IgD-negative memory B cell (primary cell): ENCODE data around the gene PI4KA. TPM values are rescaled to one million over a fixed set of nuclear protein-coding genes. Genes with fewer than 3 reads are reported as not detected.
"Not testable (repeated sequence)": the region's sequence is repeated elsewhere in the genome, so short reads cannot be mapped to it uniquely, and the experiment has no call there.

Source experiments
- H3K27ac Mint-ChIP-seq, 3 donors: one replicate each; pipeline ENCODE4 v1.8.0; 2020 to 2022; ENCODE audit warnings: mild to moderate bottlenecking in 3 of 3, mixed read lengths in 3 of 3, moderate library complexity in 1 of 3
- H3K27me3 Mint-ChIP-seq: one replicate; pipeline ENCODE4 v1.8.0; 2021; ENCODE audit warnings: mixed read lengths
- H3K36me3 Mint-ChIP-seq: one replicate; pipeline ENCODE4 v1.8.0; 2020; ENCODE audit warnings: mild to moderate bottlenecking, mixed read lengths
- H3K4me1 Mint-ChIP-seq, 3 donors: one replicate each; pipeline ENCODE4 v1.8.0; 2020 to 2022; ENCODE audit warnings: mixed read lengths in 3 of 3, mild to moderate bottlenecking in 1 of 3
- H3K4me3 Mint-ChIP-seq, 4 donors: one replicate each; pipeline ENCODE4 v1.8.0; 2020 to 2022; ENCODE audit warnings: mild to moderate bottlenecking in 4 of 4, mixed read lengths in 4 of 4, moderate library complexity in 3 of 4
- H3K9me3 Mint-ChIP-seq, 3 donors: one replicate each; pipeline ENCODE4 v1.8.0; 2020 to 2021; ENCODE audit warnings: mixed read lengths in 3 of 3, mild to moderate bottlenecking in 1 of 3
- polyA plus RNA-seq: library from polyadenylated mRNA; unstranded; fragments of 300-500 nt; fragmentation: Illumina TruSeq; gene quantifications from one replicate; pipeline ENCODE4 v1.2.3, GENCODE V29; 2021

Gene PI4KA
- polyA plus RNA-seq, 1 donor from 2014 or later: 43.4 TPM

GRCh38 chr22:20843501-20843900 lies 15.1 kb downstream of the PI4KA start:
- H3K4me3 Mint-ChIP-seq: peak overlapping the region in 1 of 4 donors; percentile 3

GRCh38 chr22:20840646-20841371 lies 17.8 kb downstream of the PI4KA start:
- H3K27ac Mint-ChIP-seq: no peak overlapping the region
- no peak overlapping the region for H3K4me3 Mint-ChIP-seq
- peaks cover 26 to 35% (median 30%) of the 10 kb centered on the region in 3 donors for H3K4me1 Mint-ChIP-seq
- H3K36me3 Mint-ChIP-seq: peaks cover 1% of the 10 kb centered on the region
- no peaks in the 10 kb centered on the region for H3K27me3 Mint-ChIP-seq
- H3K9me3 Mint-ChIP-seq: no peaks in the 10 kb centered on the region

More at GRCh38 chr22:20843501-20843900, 15.1 kb downstream of the PI4KA start:
- no peak overlapping the region for H3K27ac Mint-ChIP-seq
- no peaks in the 10 kb centered on the region for H3K9me3 Mint-ChIP-seq
- peaks cover 29 to 38% (median 29%) of the 10 kb centered on the region in 3 donors for H3K4me1 Mint-ChIP-seq
- H3K27me3 Mint-ChIP-seq: no peaks in the 10 kb centered on the region
- H3K36me3 Mint-ChIP-seq: peaks cover 1% of the 10 kb centered on the region

GRCh38 chr22:20839837-20840645 lies 18.6 kb downstream of the PI4KA start:
- no peaks in the 10 kb centered on the region for H3K27me3 Mint-ChIP-seq
- no peak overlapping the region for H3K4me3 Mint-ChIP-seq
- H3K36me3 Mint-ChIP-seq: no peaks in the 10 kb centered on the region
- peaks cover 26 to 34% (median 30%) of the 10 kb centered on the region in 3 donors for H3K4me1 Mint-ChIP-seq
- no peaks in the 10 kb centered on the region for H3K9me3 Mint-ChIP-seq
- H3K27ac Mint-ChIP-seq: no peak overlapping the region

- not testable (repeated sequence) for H3K27ac Mint-ChIP-seq, H3K9me3 Mint-ChIP-seq, H3K4me3 Mint-ChIP-seq, H3K27me3 Mint-ChIP-seq, H3K36me3 Mint-ChIP-seq
- peaks cover 24 to 31% (median 30%) of the 10 kb centered on the region in 3 donors for H3K4me1 Mint-ChIP-seq
Observed at GRCh38 chr22:20839354-20839753, 19.3 kb downstream of the PI4KA start.

- H3K4me3 Mint-ChIP-seq: no peak overlapping the region
- H3K27me3 Mint-ChIP-seq: no peaks in the 10 kb centered on the region
- H3K36me3 Mint-ChIP-seq: peaks cover 2% of the 10 kb centered on the region
- peaks cover 20 to 24% (median 22%) of the 10 kb centered on the region in 3 donors for H3K4me1 Mint-ChIP-seq
- no peak overlapping the region for H3K27ac Mint-ChIP-seq
- no peaks in the 10 kb centered on the region for H3K9me3 Mint-ChIP-seq
Observed at GRCh38 chr22:20836987-20837823, 21.4 kb downstream of the PI4KA start.

- peaks cover 2% of the 10 kb centered on the region for H3K36me3 Mint-ChIP-seq
Observed at GRCh38 chr22:20834725-20835124, 23.9 kb downstream of the PI4KA start.

GRCh38 chr22:20834206-20834605 lies 24.4 kb downstream of the PI4KA start:
- Mint-ChIP-seq H3K27me3 (no peaks in the 10 kb centered on the region), H3K36me3 (peaks cover 2% of the 10 kb centered on the region), H3K4me3 (no peak overlapping the region), H3K9me3 (no peaks in the 10 kb centered on the region), H3K4me1 (peaks cover 6 to 8% (median 7%) of the 10 kb centered on the region in 3 donors), H3K27ac (no peak overlapping the region)

More at GRCh38 chr22:20834725-20835124, 23.9 kb downstream of the PI4KA start:
- H3K4me1 Mint-ChIP-seq: peaks cover 6 to 8% (median 8%) of the 10 kb centered on the region in 3 donors
- no peaks in the 10 kb centered on the region for H3K27me3 Mint-ChIP-seq
- H3K4me3 Mint-ChIP-seq: no peak overlapping the region
- H3K27ac Mint-ChIP-seq: no peak overlapping the region
- no peaks in the 10 kb centered on the region for H3K9me3 Mint-ChIP-seq

GRCh38 chr22:20833225-20833665 lies 25.4 kb downstream of the PI4KA start:
- no peak overlapping the region for H3K4me3 Mint-ChIP-seq
- no peak overlapping the region for H3K27ac Mint-ChIP-seq
- H3K36me3 Mint-ChIP-seq: peaks cover 2% of the 10 kb centered on the region
- peaks cover 2 to 3% (median 3%) of the 10 kb centered on the region in 3 donors for H3K4me1 Mint-ChIP-seq
- H3K9me3 Mint-ChIP-seq: no peaks in the 10 kb centered on the region
- H3K27me3 Mint-ChIP-seq: no peaks in the 10 kb centered on the region

GRCh38 chr22:20829491-20830134 lies 29.0 kb downstream of the PI4KA start:
- H3K36me3 Mint-ChIP-seq: peaks cover 6% of the 10 kb centered on the region

GRCh38 chr22:20826373-20827152 lies 32.0 kb downstream of the PI4KA start:
- H3K27ac Mint-ChIP-seq, H3K36me3 Mint-ChIP-seq, H3K4me3 Mint-ChIP-seq: not testable (repeated sequence)

More at GRCh38 chr22:20829491-20830134, 29.0 kb downstream of the PI4KA start:
- Mint-ChIP-seq H3K27me3 (no peaks in the 10 kb centered on the region), H3K9me3 (no peaks in the 10 kb centered on the region), H3K27ac (no peak overlapping the region), H3K4me3 (no peak overlapping the region), H3K4me1 (no peaks in the 10 kb centered on the region)

GRCh38 chr22:20825624-20826023 lies 33.0 kb downstream of the PI4KA start:
- H3K27me3 Mint-ChIP-seq: no peaks in the 10 kb centered on the region
- peaks cover 0 to 2% (median 0%) of the 10 kb centered on the region in 3 donors for H3K4me1 Mint-ChIP-seq
- H3K27ac Mint-ChIP-seq: no peak overlapping the region
- H3K4me3 Mint-ChIP-seq: no peak overlapping the region
- no peaks in the 10 kb centered on the region for H3K9me3 Mint-ChIP-seq
- H3K36me3 Mint-ChIP-seq: peaks cover 7% of the 10 kb centered on the region

More at GRCh38 chr22:20826373-20827152, 32.0 kb downstream of the PI4KA start:
- H3K9me3 Mint-ChIP-seq, H3K4me1 Mint-ChIP-seq, H3K27me3 Mint-ChIP-seq: not testable (repeated sequence)

- not testable (repeated sequence) for H3K36me3 Mint-ChIP-seq, H3K4me3 Mint-ChIP-seq, H3K27me3 Mint-ChIP-seq, H3K9me3 Mint-ChIP-seq, H3K4me1 Mint-ChIP-seq, H3K27ac Mint-ChIP-seq
Observed at GRCh38 chr22:20825216-20825615, 33.4 kb downstream of the PI4KA start.

GRCh38 chr22:20823264-20823663 lies 35.3 kb downstream of the PI4KA start:
- no peaks in the 10 kb centered on the region for H3K27me3 Mint-ChIP-seq
- H3K36me3 Mint-ChIP-seq: peaks cover 7% of the 10 kb centered on the region
- H3K4me1 Mint-ChIP-seq: peaks cover 0 to 2% (median 0%) of the 10 kb centered on the region in 3 donors
- no peaks in the 10 kb centered on the region for H3K9me3 Mint-ChIP-seq
- H3K27ac Mint-ChIP-seq: no peak overlapping the region
- H3K4me3 Mint-ChIP-seq: no peak overlapping the region

- Mint-ChIP-seq H3K4me3 (no peak overlapping the region), H3K36me3 (peaks cover 7% of the 10 kb centered on the region), H3K27ac (no peak overlapping the region), H3K27me3 (no peaks in the 10 kb centered on the region), H3K4me1 (peaks cover 0 to 2% (median 0%) of the 10 kb centered on the region in 3 donors), H3K9me3 (no peaks in the 10 kb centered on the region)
Observed at GRCh38 chr22:20822240-20822639, 36.4 kb downstream of the PI4KA start.
